HS-5 (cell line): ENCODE measurements around the gene MOGAT3.

ENCODE experiments used
- DNase-seq: peaks from one replicate; pipeline ENCODE4 v3.0.0-alpha.2; 2012; ENCODE audit warnings: low read depth

MOGAT3 gene

GRCh38 chr7:101172005-101172853 lies 28.6 kb downstream of the MOGAT3 start:
- no peak for DNase-seq

DNA sequence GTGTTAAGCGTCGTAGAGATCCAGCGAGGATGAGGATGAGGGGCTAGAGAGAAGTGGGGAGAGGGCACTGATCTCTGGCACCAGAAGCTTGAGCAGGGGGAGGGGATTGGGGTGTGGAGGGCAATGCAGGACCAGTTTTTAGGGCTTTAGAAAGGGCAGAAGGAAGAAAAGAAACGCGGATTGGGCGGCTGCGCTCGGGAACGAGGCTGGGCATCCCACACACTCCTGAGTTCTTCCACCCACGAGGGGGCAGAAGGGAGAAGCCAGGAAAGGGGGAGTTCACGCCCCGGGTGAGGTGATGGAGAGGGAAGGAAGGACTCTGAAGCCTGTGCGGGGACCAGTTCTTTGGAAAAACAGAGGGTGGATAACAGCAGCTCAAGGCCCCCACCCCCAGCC lies 29.4 kb downstream of the MOGAT3 start:
- no peak for DNase-seq

DNA sequence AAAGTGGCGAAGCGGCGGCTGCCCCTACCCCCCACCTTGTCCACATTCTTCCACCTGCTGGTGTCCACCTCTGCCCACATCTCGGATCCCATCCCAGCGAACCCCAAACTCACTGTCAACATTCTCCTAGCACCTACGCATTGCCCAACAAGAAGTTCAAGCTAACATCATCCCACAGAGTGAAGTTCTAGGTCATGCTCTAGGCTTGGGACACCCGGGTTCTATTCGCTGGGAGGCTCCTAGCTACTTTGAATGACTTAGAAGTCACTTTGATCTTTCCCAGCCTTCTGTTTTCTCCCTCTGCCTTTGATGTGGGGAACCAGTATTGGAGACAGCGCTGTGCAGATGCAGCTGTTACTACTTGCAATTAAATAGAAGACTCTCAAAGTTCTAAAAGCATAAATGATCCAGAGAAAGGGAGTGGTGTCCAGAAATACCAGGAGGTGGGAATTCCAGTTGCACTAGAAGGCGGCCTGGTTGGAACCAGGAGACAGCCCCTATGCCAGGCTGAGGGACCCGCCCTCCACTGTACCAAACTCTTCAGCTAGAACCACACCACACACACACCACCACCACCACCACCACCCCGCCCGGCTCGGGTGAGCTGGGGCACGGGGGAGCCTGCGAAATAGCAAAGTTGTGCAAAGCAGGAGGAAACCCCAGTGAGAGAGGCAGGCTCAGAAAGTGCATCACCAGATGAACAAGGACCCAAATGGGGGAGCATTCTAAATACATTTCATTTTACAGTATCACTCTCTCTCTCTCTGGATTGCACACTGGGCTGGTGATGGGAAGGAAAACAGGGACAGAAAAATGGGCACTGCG lies 30.0 kb downstream of the MOGAT3 start:
- DNase-seq: no peak

DNA sequence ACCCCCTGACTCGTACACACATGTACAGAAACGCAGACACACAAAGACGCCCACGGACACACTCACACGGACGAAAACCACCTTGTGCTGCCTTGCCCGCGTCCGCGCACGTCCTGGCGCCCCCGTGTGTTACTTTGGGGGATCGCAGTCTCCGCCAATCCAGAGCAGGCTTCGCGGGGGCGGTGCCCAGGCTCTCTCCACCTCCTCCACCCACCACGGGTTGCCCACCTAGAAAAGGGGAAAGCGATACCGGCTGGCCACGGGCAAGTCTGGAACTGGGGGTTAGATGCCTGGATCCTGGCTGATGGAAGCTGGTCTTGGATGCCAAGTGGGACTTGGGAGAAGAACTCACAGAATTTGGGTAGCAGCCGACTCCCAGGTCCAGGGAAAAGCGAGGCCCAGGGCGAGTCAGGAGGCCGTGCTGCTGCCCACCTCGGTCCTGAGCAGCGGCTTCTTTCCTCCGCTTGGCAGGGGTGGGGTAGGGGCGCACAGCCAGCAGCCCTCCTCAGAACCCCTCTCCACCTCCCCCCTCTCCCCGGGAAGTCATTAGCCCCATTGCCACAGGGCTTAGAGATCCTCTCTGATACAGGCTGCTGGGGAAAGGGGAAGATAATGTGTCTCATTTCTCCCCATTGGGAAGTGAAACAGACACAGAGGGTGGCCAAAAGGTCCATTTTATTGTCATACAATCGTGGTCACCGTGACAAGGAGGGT lies 30.8 kb downstream of the MOGAT3 start:
- DNase-seq: no peak

- DNase-seq: no peak
Measured at GRCh38 chr7:101169110-101169837, 31.6 kb downstream of the MOGAT3 start.

GRCh38 chr7:101168412-101169049 lies 32.3 kb downstream of the MOGAT3 start:
- DNase-seq: no peak

DNA sequence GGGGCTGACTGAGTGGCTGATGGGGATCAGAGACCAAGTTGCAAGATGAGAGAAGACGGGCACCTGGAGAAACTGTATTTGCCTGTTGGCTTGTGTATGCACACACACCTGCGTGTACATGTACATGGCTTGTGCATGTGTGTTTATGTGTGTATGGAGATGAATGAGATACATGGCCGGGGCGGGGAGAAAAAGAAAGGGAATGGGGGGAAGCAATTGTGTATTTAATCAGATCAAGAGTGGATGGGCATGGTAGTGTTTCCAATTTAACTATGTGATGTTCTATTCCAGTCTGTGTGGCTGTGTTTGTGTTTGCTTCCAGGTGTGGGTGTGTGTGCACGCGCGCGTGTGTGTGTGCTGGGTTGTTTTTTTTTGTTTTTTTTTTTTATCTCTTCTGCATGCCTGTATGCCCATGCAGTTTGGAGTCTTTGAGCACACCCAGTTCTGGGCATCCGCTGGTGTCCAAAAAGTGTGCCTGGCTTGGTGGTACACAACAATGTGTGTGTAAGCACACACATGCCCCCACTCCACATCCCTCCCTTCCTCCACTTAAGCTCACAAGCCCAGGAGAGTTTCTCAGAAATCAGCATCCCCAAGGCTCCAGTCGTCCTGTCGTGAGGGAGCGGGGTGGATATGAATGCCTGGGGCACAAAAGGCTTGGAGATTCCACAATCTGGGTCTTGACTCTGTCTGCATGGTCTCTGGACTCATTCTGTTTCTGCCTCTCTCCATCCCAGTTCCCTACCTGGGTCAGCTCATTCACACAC lies 33.0 kb downstream of the MOGAT3 start:
- no peak for DNase-seq

- no peak for DNase-seq
Measured at GRCh38 chr7:101166909-101167644, 33.8 kb downstream of the MOGAT3 start.

DNA sequence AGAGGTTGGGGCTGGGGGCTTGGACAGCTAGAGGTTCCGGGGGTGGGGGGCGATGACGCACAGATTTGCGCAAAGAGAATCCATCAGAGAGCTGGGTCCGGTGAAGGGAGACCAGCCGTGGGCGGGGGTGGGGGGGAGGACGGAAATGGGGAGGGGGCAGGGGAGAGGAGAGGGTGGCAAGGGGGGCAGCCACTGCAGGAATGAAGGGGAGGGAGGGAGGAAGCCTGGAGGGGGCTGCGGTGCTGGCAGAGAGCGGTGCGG lies 34.3 kb downstream of the MOGAT3 start:
- no peak for DNase-seq

DNA sequence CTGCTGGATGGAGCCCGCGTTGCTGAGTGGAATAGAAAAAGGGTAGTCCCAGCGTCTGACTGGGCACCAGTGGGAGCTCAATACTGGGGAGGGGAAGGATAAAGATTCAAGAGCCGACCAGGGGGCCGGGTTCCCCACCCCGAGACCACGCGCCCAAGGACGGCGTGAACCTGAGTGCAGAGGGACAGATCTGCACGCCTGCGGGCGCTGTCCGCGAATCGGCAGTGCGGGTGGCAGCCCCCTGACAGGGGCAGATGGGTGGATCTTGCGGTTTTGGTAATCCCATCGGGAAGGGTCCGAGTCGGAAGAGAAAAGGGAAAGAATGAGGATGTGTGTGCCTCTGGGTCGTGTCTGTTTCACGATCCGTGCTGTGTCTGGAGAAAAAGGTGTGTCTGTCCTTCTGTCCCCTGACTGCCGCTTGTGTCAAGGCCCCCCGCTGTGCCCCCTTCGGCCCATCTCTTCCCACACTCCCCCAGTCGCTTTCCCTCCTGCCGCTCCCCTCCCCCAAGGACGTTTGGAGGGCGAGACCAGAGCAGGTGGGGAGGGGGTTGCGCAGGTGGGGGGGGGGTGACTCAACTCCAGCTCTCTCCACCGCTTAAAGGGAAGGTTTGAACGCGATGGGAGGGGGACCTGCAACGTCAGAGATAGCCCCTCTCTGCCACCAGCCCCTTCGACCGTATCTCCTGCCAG lies 34.7 kb downstream of the MOGAT3 start:
- DNase-seq: no peak

GRCh38 chr7:101165075-101165957 lies 35.5 kb downstream of the MOGAT3 start, which contains the start of gene VGF:
Gene VGF (minus strand): TSS chr7:101165569. CDS start chr7:101164843, 726 bp downstream.
- DNase-seq: no peak

DNA sequence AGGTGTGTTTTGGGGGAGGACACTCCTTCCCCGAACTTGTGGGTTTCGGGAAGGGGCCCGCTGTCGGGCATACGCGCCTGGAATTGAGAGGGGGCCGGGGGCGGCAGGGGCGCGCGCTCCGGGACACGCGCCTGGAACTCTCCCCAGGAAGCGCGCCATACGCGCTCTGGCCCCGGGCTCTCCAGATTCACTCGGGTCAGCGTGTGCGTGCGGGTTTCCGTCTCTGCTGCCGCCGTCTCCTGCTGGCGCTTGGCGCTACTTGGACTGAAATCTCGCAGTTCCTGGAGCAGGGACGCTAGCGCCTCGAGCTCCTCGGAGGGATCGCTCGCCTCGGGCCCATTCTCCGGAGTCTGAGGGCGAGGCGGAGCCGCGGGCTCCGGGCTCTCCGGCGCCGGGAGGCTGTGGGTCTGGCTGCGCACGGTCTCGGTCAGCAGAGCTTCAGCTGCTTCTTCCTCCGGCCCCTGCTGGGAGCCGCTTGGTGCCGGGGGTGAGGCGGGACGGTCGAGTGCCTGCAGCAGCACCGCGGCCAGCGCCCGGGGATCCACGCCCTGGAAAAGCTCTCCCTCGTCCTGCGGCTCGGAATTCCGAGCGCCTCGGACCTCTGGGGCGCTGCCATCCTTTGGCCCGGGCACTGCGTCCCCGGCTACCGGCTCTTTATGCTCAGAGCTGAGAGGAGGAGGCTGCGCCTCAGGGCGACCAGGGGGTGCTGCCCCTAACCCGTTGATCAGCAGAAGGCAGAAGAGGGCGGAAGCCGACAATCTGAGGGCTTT lies 36.6 kb downstream of the MOGAT3 start:
- no peak for DNase-seq

DNA sequence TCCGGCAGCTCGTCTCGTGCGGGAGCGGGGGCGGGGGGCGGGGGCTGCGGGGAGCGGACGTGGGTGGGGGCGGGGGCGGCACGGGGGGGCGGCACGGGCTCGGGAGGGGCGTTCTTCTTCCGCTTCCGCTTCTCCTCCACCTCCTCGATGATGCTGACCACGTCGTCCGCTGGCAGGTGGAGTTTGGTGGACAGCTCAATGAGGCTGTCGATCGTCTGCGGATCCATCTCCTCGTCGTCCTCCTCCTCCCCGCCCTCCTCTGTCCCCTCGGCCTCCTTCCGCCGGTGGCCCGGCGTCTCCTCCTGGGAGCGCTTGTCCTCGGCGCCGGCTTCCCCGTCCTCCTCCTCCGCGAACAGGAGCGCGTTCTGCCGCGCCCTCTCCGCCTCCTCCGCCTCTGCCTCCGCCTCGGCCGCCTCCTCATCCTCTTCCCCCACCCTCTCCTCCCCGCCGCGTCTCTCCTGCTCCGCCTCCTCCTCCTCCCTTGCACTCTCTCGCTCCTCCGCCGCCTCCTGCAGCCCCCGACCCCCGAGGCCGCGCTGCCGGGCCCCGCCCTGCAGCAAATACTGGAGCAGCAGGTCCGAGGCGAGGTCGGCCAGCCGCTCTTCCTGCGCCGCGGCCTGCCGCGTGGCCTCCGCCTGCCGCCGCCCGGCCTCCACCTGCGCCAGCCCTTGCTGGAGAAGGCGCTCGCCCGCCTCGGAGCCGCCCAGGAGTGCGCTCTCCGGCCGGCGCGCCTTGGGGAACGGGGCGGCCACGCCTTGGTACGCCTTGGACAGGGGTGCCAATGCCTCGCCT lies 37.4 kb downstream of the MOGAT3 start:
- DNase-seq: no peak

DNA sequence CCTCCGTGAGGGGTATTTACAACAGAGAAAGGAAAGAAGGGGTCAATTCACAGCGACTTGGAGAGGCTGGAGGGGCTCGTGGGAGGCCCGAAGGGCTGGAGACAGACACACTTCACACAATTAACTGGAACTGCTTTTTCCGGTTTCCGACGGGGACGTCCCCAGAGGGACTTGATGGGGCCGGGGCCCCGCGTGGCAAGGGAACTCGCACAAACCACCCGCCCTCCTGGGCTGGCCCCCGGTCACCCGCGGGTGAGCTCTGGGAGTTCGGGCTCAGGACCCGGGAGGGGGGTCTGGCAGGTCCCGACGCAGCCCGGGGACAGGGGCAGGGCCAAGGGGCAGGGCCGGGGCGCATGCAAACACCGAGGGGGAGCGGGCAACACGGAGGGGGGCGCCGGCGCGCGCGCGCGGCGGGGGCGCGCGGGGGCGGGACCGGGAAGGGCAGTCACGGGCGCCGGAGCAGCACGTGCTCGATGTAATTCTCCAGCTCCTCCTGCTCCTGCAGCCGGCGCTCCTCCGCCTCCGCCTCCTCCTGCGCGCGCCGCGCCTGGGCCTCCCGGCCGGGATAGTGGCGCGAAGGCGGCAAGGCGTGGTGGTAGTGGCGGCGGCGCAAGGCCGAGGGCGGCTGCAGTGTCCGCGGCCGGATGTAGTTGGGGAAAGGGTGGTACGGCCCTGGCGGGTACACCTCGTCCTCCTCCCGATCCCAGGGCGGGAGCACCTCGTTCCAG lies 38.1 kb downstream of the MOGAT3 start:
- no peak for DNase-seq

GRCh38 chr7:101161692-101162471 lies 39.0 kb downstream of the MOGAT3 start:
- no peak for DNase-seq
